Activated effector memory CD4-positive, alpha-beta T cell treated with anti-CD3 and anti-CD28 coated beads, Interleukin-2, amount 50 U/mL, for 16 hours (primary cell): Measurements from ENCODE around the gene NEDD4L.

Experiments
- DNase-seq: peaks from one replicate; pipeline ENCODE4 v3.0.0-alpha.2; 2020

The NEDD4L gene

GRCh38 chr18:58300867-58301266 lies 256.8 kb downstream of the NEDD4L start:
- no peak for DNase-seq

GRCh38 chr18:58302811-58303210 lies 258.8 kb downstream of the NEDD4L start:
- DNase-seq, result no peak

- peak; percentile 67 for DNase-seq
These were observed 259.3 kb downstream of the NEDD4L start for GRCh38 chr18:58303363-58303762.

GRCh38 chr18:58305792-58306191 lies 261.8 kb downstream of the NEDD4L start:
- DNase-seq, result no peak

- DNase-seq, result no peak
These were observed 263.4 kb downstream of the NEDD4L start for GRCh38 chr18:58307441-58307840.

- DNase-seq, result no peak
These were observed 264.4 kb downstream of the NEDD4L start for GRCh38 chr18:58308463-58308862.

GRCh38 chr18:58309099-58309498 lies 265.1 kb downstream of the NEDD4L start:
- DNase-seq, result no peak

GRCh38 chr18:58309610-58310239 lies 265.7 kb downstream of the NEDD4L start:
- no peak for DNase-seq

GRCh38 chr18:58310517-58310916 lies 266.5 kb downstream of the NEDD4L start:
- DNase-seq, result peak; percentile 75

- no peak for DNase-seq
These were observed 267.4 kb downstream of the NEDD4L start for GRCh38 chr18:58311390-58311789.

- no peak for DNase-seq
These were observed 269.5 kb downstream of the NEDD4L start for GRCh38 chr18:58313491-58314032.

- no peak for DNase-seq
These were observed 270.3 kb downstream of the NEDD4L start for GRCh38 chr18:58314284-58314683.

GRCh38 chr18:58315041-58315440 lies 271.0 kb downstream of the NEDD4L start:
- no peak for DNase-seq

- DNase-seq, result no peak
These were observed 271.8 kb downstream of the NEDD4L start for GRCh38 chr18:58315739-58316215.

GRCh38 chr18:58316396-58317342 lies 272.6 kb downstream of the NEDD4L start:
- no peak for DNase-seq

GRCh38 chr18:58319719-58320118 lies 275.7 kb downstream of the NEDD4L start:
- DNase-seq, result no peak

GRCh38 chr18:58320907-58321561 lies 277.0 kb downstream of the NEDD4L start:
- DNase-seq, result no peak

- DNase-seq, result peak; percentile 79
These were observed 278.0 kb downstream of the NEDD4L start for GRCh38 chr18:58321986-58322385.

GRCh38 chr18:58322464-58322863 lies 278.4 kb downstream of the NEDD4L start:
- no peak for DNase-seq

- no peak for DNase-seq
These were observed 280.1 kb downstream of the NEDD4L start for GRCh38 chr18:58323866-58324762.

GRCh38 chr18:58324824-58325480 lies 280.9 kb downstream of the NEDD4L start:
- no peak for DNase-seq

GRCh38 chr18:58325494-58325893 lies 281.5 kb downstream of the NEDD4L start:
- DNase-seq, result no peak
